ENCODE measurements around the gene DPP6. TPM values are rescaled to one million over a fixed set of nuclear protein-coding genes. Genes with fewer than 3 reads are reported as not detected.
"Not testable (repeated sequence)": the region's sequence is repeated elsewhere in the genome, so short reads cannot be mapped to it uniquely, and the experiment has no call there.

The DPP6 gene
- total RNA-seq, 1 donor from 2014 or later, result 0.48 TPM

- H3K27ac Mint-ChIP-seq (ENCODE audit: unreplicated experiment); H3K27ac ChIP-seq (ENCODE audit: low read depth, low read length); H3K27me3 ChIP-seq (ENCODE audit: insufficient read depth, low read length); H3K4me1 ChIP-seq (ENCODE audit: insufficient read depth, low read length); H3K9ac ChIP-seq (ENCODE audit: low read length); H3K4me3 ChIP-seq (ENCODE audit: insufficient read depth, low read depth, low read length); H2AFZ ChIP-seq (ENCODE audit: low read depth, low read length); H3K4me2 ChIP-seq (ENCODE audit: low read length); H3K36me3 Mint-ChIP-seq (ENCODE audit: low read depth, unreplicated experiment); H3K9me3 ChIP-seq (ENCODE audit: insufficient read depth, low read depth, low read length); H3K4me1 Mint-ChIP-seq (ENCODE audit: low read depth, unreplicated experiment); DNase-seq (ENCODE audit: low read depth); FAIRE-seq; H3K4me3 Mint-ChIP-seq (ENCODE audit: unreplicated experiment); H4K20me1 ChIP-seq (ENCODE audit: insufficient read depth, low read length); H3K9me3 Mint-ChIP-seq (ENCODE audit: unreplicated experiment); H3K79me2 ChIP-seq (ENCODE audit: insufficient read depth, low read length); H3K36me3 ChIP-seq (ENCODE audit: insufficient read depth, low read length): not testable (repeated sequence)
- peaks cover 15% of the 10 kb centered on the region for H3K27me3 Mint-ChIP-seq (ENCODE audit: low read depth, unreplicated experiment)
Measured at GRCh38 chr7:154060551-154060950, 8.4 kb downstream of the DPP6 start.

DNA sequence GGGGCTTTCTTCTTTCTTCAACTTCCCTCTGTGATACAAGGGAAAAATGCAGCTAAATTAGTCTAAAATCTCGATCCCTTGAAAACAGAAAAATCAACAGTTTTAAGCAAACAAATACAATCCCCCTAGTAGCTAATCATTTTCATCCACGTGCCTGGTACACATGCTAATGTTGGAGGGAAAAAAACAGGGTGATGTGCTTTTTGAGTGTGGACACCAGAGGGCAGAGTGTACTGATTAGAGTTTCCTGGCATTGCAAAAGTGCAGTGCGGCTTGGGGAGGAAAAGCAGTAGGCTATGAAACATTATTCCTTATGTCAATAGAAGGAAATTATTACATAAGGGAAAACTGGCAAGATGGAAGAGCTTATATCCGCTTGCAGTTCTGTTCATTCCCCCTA is 19.6 kb downstream of the DPP6 start:
- not testable (repeated sequence) for DNase-seq (ENCODE audit: low read depth); H3K4me3 ChIP-seq (ENCODE audit: insufficient read depth, low read depth, low read length); H3K27me3 Mint-ChIP-seq (ENCODE audit: low read depth, unreplicated experiment); H4K20me1 ChIP-seq (ENCODE audit: insufficient read depth, low read length); H3K27ac Mint-ChIP-seq (ENCODE audit: unreplicated experiment); H3K9me3 ChIP-seq (ENCODE audit: insufficient read depth, low read depth, low read length); H3K9ac ChIP-seq (ENCODE audit: low read length); FAIRE-seq; H3K4me1 ChIP-seq (ENCODE audit: insufficient read depth, low read length); H3K36me3 Mint-ChIP-seq (ENCODE audit: low read depth, unreplicated experiment); H3K79me2 ChIP-seq (ENCODE audit: insufficient read depth, low read length); H2AFZ ChIP-seq (ENCODE audit: low read depth, low read length); H3K4me1 Mint-ChIP-seq (ENCODE audit: low read depth, unreplicated experiment); H3K36me3 ChIP-seq (ENCODE audit: insufficient read depth, low read length); H3K27ac ChIP-seq (ENCODE audit: low read depth, low read length); H3K4me2 ChIP-seq (ENCODE audit: low read length); H3K4me3 Mint-ChIP-seq (ENCODE audit: unreplicated experiment); H3K9me3 Mint-ChIP-seq (ENCODE audit: unreplicated experiment); H3K27me3 ChIP-seq (ENCODE audit: insufficient read depth, low read length)
- TF ChIP-seq, protein P1, sequence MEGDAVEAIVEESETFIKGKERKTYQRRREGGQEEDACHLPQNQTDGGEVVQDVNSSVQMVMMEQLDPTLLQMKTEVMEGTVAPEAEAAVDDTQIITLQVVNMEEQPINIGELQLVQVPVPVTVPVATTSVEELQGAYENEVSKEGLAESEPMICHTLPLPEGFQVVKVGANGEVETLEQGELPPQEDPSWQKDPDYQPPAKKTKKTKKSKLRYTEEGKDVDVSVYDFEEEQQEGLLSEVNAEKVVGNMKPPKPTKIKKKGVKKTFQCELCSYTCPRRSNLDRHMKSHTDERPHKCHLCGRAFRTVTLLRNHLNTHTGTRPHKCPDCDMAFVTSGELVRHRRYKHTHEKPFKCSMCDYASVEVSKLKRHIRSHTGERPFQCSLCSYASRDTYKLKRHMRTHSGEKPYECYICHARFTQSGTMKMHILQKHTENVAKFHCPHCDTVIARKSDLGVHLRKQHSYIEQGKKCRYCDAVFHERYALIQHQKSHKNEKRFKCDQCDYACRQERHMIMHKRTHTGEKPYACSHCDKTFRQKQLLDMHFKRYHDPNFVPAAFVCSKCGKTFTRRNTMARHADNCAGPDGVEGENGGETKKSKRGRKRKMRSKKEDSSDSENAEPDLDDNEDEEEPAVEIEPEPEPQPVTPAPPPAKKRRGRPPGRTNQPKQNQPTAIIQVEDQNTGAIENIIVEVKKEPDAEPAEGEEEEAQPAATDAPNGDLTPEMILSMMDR (IDR thresholded peaks at IDR 0.05; ENCODE audit: insufficient read depth, low read depth, low read length), result peak; percentile 11

DNA sequence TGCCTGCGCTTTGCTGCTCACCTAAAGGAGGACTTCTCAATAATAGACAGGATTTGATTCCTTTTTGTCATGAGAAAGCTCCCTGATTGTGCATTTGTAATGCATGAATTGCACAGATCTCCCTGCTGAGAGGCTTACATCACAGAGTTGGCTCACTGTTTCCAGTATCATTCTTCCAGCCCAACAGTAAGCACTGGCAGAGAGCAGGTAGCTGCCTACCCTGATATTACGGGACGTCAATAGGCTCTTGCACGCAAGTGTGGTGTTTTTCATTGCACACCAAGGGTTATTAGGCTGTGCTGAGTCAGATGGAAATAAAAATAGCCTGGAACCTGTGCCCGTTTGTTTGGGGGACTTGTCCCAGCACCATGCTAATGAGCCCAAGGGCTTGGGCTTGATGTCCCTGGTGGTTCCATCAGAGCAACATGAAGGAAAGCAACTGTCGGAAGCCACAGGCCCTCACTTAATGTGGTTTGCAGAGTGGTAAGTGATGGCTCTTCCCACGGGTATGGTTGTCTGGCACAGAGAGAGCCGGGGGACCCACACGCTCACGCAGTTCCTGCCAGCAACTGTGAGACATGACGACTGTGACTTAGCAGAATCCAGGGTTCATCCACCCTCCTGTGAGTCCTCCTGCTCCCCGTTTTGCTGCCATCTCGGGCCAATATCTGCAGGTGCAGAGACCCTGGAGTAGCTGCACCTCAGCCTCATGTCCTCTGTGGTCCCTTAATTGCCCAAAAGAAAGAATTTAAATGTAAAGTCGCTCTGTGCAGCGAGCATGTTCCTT is 20.4 kb downstream of the DPP6 start:
- H3K27ac Mint-ChIP-seq (ENCODE audit: unreplicated experiment); H3K9me3 ChIP-seq (ENCODE audit: insufficient read depth, low read depth, low read length); H2AFZ ChIP-seq (ENCODE audit: low read depth, low read length); H3K36me3 Mint-ChIP-seq (ENCODE audit: low read depth, unreplicated experiment); H3K4me3 ChIP-seq (ENCODE audit: insufficient read depth, low read depth, low read length); H3K79me2 ChIP-seq (ENCODE audit: insufficient read depth, low read length); H3K9ac ChIP-seq (ENCODE audit: low read length); H4K20me1 ChIP-seq (ENCODE audit: insufficient read depth, low read length); FAIRE-seq; H3K4me2 ChIP-seq (ENCODE audit: low read length); H3K4me1 Mint-ChIP-seq (ENCODE audit: low read depth, unreplicated experiment); H3K4me1 ChIP-seq (ENCODE audit: insufficient read depth, low read length); H3K4me3 Mint-ChIP-seq (ENCODE audit: unreplicated experiment); H3K36me3 ChIP-seq (ENCODE audit: insufficient read depth, low read length); DNase-seq (ENCODE audit: low read depth); H3K27me3 ChIP-seq (ENCODE audit: insufficient read depth, low read length); H3K27ac ChIP-seq (ENCODE audit: low read depth, low read length); H3K27me3 Mint-ChIP-seq (ENCODE audit: low read depth, unreplicated experiment); H3K9me3 Mint-ChIP-seq (ENCODE audit: unreplicated experiment): not testable (repeated sequence)

- FAIRE-seq; H3K4me1 ChIP-seq (ENCODE audit: insufficient read depth, low read length); H3K4me2 ChIP-seq (ENCODE audit: low read length); H2AFZ ChIP-seq (ENCODE audit: low read depth, low read length); H3K27ac ChIP-seq (ENCODE audit: low read depth, low read length); H3K27me3 Mint-ChIP-seq (ENCODE audit: low read depth, unreplicated experiment); H3K4me1 Mint-ChIP-seq (ENCODE audit: low read depth, unreplicated experiment); DNase-seq (ENCODE audit: low read depth); H3K36me3 Mint-ChIP-seq (ENCODE audit: low read depth, unreplicated experiment); H3K9me3 ChIP-seq (ENCODE audit: insufficient read depth, low read depth, low read length); H3K4me3 ChIP-seq (ENCODE audit: insufficient read depth, low read depth, low read length); H3K4me3 Mint-ChIP-seq (ENCODE audit: unreplicated experiment); H3K27ac Mint-ChIP-seq (ENCODE audit: unreplicated experiment); H3K27me3 ChIP-seq (ENCODE audit: insufficient read depth, low read length); H3K79me2 ChIP-seq (ENCODE audit: insufficient read depth, low read length); H3K36me3 ChIP-seq (ENCODE audit: insufficient read depth, low read length); H3K9me3 Mint-ChIP-seq (ENCODE audit: unreplicated experiment); H4K20me1 ChIP-seq (ENCODE audit: insufficient read depth, low read length); H3K9ac ChIP-seq (ENCODE audit: low read length): not testable (repeated sequence)
Measured at GRCh38 chr7:154078523-154078922, 26.3 kb downstream of the DPP6 start.

DNA sequence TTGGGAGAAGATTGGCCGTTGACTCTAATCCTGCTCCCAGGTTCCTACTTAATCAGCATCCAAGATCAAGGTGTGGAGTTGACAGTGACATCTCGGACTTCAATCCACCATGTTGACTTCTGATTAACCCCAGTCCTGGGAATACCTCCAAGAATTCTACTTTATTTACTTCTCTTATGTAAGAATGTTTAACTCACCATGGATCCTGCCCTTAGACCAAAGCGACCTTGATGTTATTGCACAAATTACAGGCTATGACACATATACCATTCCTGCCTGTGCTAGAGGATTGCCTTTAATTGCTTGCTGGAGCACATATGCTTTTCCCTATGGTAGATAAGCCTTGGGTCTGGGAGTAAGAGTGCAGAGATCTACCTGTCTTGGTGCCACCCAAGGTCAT is 28.1 kb downstream of the DPP6 start:
- H3K36me3 ChIP-seq (ENCODE audit: insufficient read depth, low read length); H3K36me3 Mint-ChIP-seq (ENCODE audit: low read depth, unreplicated experiment); H3K4me3 Mint-ChIP-seq (ENCODE audit: unreplicated experiment); H3K27me3 Mint-ChIP-seq (ENCODE audit: low read depth, unreplicated experiment); H3K9me3 Mint-ChIP-seq (ENCODE audit: unreplicated experiment); H3K79me2 ChIP-seq (ENCODE audit: insufficient read depth, low read length); H3K4me3 ChIP-seq (ENCODE audit: insufficient read depth, low read depth, low read length); H3K4me1 Mint-ChIP-seq (ENCODE audit: low read depth, unreplicated experiment); DNase-seq (ENCODE audit: low read depth); H3K4me2 ChIP-seq (ENCODE audit: low read length); H3K9me3 ChIP-seq (ENCODE audit: insufficient read depth, low read depth, low read length); H3K27ac ChIP-seq (ENCODE audit: low read depth, low read length); H2AFZ ChIP-seq (ENCODE audit: low read depth, low read length); H4K20me1 ChIP-seq (ENCODE audit: insufficient read depth, low read length); FAIRE-seq; H3K27ac Mint-ChIP-seq (ENCODE audit: unreplicated experiment); H3K4me1 ChIP-seq (ENCODE audit: insufficient read depth, low read length); H3K9ac ChIP-seq (ENCODE audit: low read length); H3K27me3 ChIP-seq (ENCODE audit: insufficient read depth, low read length): not testable (repeated sequence)
